Fibroblast of pulmonary artery (primary cell): ENCODE data around the gene ZP4.

ENCODE experiments used
- DNase-seq: peaks from one replicate; pipeline ENCODE4 v3.0.0-alpha.2; 2010; ENCODE audit warnings: low read depth
- H3K4me3 ChIP-seq: replicated peaks from 2 replicates; pipeline ENCODE4 v1.5.1; 2011; ENCODE audit warnings: low read depth, mild to moderate bottlenecking, control low read depth, low read length, moderate library complexity
- CTCF ChIP-seq: IDR thresholded peaks from 2 replicates; pipeline ENCODE4 v1.5.1; 2011; ENCODE audit warnings: mild to moderate bottlenecking, control low read depth, low read length, inconsistent platforms; ENCODE audit errors: missing control alignments

Gene ZP4

DNA sequence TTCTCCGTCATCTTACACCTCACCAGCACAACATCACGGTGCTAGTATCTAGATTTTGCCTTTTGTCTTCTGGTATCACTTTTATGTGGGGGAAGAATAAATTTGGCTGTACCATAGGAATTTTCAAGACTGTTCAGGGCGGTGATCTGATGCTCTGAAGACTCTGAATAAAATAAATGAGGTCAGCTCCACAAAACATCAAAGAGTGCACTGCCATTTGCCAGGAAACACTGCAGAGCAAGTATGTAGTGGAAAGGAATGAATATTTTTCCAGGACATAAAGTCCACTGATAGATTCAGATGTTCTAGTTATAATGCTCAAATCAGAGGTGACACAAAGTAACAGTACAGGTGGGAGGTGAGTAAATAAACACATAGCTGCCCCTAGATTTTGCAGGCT lies 56.3 kb downstream of the ZP4 start:
- no peak overlapping the region for H3K4me3 ChIP-seq
- DNase-seq, result no peak
- no peak for TF ChIP-seq CTCF

GRCh38 chr1:237834048-237834447 lies 56.7 kb downstream of the ZP4 start:
- no peak for DNase-seq
- TF ChIP-seq CTCF, result no peak
- H3K4me3 ChIP-seq, result no peak overlapping the region

DNA sequence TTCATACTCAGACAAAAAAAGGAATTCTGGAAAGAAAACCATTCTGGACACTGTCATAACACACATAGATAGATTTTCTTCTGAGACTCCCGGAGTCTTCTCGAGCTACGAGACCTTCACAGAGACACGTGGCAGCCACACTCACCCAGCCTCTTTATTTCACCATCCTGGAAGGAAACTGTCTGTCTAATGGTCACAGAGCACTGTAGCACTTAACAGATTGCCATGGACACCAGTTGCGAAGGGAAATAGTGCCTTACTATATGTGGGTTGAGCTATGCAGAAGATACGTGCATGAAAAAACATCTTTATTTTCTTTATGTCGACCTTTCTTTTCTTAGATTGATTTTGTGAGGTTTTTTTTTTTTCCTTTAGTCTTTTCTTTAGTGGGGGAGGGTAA lies 57.9 kb downstream of the ZP4 start:
- DNase-seq, result no peak
- no peak for TF ChIP-seq CTCF

More for the DNA sequence above, 57.9 kb downstream of the ZP4 start:
- H3K4me3 ChIP-seq, result no peak overlapping the region
